Gastrocnemius medialis (tissue), 4 donors: ENCODE measurements around the gene AEBP1.

Source experiments
- POLR2A ChIP-seq, 2 donors: fragments of 450-650 bp; IDR thresholded peaks; one replicate each; pipeline ENCODE4 v1.6.1; 2017; ENCODE audit warnings: antibody characterized with exemption in 2 of 2, mild to moderate bottlenecking in 2 of 2, moderate library complexity in 2 of 2
- TF ChIP-seq, protein P1 (sequence below), 5 experiments: fragments of 450-650 bp in 3 of 5; fragments of 200-600 bp in 2 of 5; sonication (generic) in 2 of 5; IDR thresholded peaks in 4 of 5; conservative IDR thresholded peaks in 1 of 5; 1 replicate in 4 of 5; 2 replicates in 1 of 5; pipeline ENCODE4 v1.5.1; 2016 to 2019; ENCODE audit warnings: antibody characterized with exemption in 5 of 5, mild to moderate bottlenecking in 3 of 5, moderate library complexity in 3 of 5

DNA sequence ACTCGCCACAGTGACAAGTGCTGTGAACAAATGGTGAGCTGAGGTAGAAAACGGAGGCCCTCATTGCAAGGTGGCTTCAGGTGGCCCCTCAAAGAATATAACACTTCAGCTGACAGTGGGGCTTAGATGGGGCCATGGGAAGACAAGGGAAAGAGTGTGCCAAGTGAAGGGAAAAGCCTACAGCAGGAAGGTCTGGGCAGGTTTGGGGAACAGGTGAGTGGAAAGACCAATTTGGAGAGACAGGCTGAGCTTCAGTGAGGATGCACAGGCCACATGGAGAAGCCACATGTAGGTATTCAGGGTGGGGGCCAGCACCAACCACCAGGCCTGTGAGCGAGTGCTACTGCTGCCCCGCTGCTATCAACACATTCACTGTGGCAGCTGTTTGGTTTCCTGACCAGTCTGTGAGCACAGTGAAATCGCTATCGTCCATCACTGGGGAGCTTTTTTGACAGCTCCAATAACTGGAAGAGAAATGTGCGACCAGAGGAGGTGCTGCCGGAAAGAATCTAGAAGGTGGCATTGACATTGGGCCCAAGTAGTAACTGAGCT, 15.8 kb downstream of the AEBP1 start:
- TF ChIP-seq, protein P1, sequence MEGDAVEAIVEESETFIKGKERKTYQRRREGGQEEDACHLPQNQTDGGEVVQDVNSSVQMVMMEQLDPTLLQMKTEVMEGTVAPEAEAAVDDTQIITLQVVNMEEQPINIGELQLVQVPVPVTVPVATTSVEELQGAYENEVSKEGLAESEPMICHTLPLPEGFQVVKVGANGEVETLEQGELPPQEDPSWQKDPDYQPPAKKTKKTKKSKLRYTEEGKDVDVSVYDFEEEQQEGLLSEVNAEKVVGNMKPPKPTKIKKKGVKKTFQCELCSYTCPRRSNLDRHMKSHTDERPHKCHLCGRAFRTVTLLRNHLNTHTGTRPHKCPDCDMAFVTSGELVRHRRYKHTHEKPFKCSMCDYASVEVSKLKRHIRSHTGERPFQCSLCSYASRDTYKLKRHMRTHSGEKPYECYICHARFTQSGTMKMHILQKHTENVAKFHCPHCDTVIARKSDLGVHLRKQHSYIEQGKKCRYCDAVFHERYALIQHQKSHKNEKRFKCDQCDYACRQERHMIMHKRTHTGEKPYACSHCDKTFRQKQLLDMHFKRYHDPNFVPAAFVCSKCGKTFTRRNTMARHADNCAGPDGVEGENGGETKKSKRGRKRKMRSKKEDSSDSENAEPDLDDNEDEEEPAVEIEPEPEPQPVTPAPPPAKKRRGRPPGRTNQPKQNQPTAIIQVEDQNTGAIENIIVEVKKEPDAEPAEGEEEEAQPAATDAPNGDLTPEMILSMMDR (IDR thresholded peaks at IDR 0.05 in 4 of 5, conservative IDR thresholded peaks at IDR 0.05 in 1 of 5), result no peak
- no peak for TF ChIP-seq POLR2A (IDR thresholded peaks at IDR 0.05)
